ENCODE results near the gene DSCAML1. TPM values are rescaled to one million over a fixed set of nuclear protein-coding genes. Genes with fewer than 3 reads are reported as not detected.

The DSCAML1 gene
- total and polyA plus RNA-seq, 2 of the 8 experiments (the other 6 are each of a cell fraction or from before 2014, with no cell fraction given) = 0.19 to 0.24 TPM

DNA sequence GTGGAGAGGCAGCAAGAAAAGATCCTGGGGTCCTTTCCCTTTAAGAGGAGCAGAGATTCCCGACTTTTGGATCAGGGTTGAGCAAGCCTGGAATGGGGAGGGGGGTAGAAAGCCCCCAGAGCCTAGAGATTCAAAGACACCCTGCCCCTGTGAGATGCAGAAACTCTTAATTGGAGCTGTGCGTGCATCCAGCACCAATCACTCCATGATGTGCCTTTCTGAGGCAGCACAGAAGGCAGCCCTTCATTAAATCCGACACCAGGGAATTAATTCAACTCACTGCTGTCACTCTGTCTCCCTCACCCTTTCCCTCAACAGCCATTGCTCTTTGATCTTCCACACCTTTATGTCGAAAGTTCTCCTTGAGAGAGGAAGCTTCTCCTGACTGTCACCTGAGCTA is 43.0 kb downstream of the DSCAML1 start:
- H3K23me2 ChIP-seq (ENCODE audit: low read depth, low read length) = no peaks in the 10 kb centered on the region
- no peak overlapping the region for H3K27ac ChIP-seq (ENCODE audit: low read depth, low read length)
- no peak overlapping the region for H2BK12ac ChIP-seq (ENCODE audit: low read depth, low read length)
- ChIA-PET POLR2A (ENCODE audit: partially characterized antibody) (no interaction called here), CTCF (ENCODE audit: partially characterized antibody) (interaction anchor here (0.6 kb wide), 1 partner anchor 918 kb away, joined by 3 read pairs; no protein-coding TSS in a partner anchor)
- no peak overlapping the region for H3K4ac ChIP-seq (replicated peaks; ENCODE audit: insufficient read length, low read depth, low read length)
- H3K36me3 ChIP-seq (ENCODE audit: control insufficient read depth in 2 of 4, insufficient read depth in 4 of 4, low read length in 3 of 4) = no peaks in the 10 kb centered on the region
- H2AK5ac ChIP-seq (ENCODE audit: low read depth, low read length) = no peak overlapping the region
- H4K8ac ChIP-seq (ENCODE audit: extremely low read depth, insufficient read depth, low read length) = no peak overlapping the region
- peaks cover 0 to 1% of the 10 kb centered on the region in 2 experiments for H4K20me1 ChIP-seq (replicated peaks in 1 of 2; ENCODE audit: control insufficient read depth in 1 of 2, insufficient read depth in 2 of 2, low read length in 2 of 2)
- peaks cover 0 to 3% (median under 1%) of the 10 kb centered on the region in 4 experiments; a peak in 2 of 7 replicates for H3K4me1 ChIP-seq (replicated peaks in 1 of 4; ENCODE audit: control insufficient read depth in 3 of 4, insufficient read depth in 4 of 4, low read length in 3 of 4)
- TF ChIP-seq ZNF274 (IDR thresholded peaks at IDR 0.05; ENCODE audit: borderline replicate concordance, extremely low read depth, low read length) = no peak
- no peak for TF ChIP-seq ASH2L (IDR thresholded peaks at IDR 0.05; ENCODE audit: low read length)
- DNase-seq (ENCODE audit: low read depth in 1 of 2, low spot score in 2 of 2) (no peak), FAIRE-seq (no peak)
- no peaks in the 10 kb centered on the region for H3K79me2 ChIP-seq (ENCODE audit: control insufficient read depth in 1 of 2, insufficient read depth in 2 of 2, low read length in 2 of 2)
- no peak overlapping the region for H3K4me3 ChIP-seq (ENCODE audit: extremely low read depth in 1 of 4, insufficient read depth in 2 of 4, low read depth in 3 of 4, low read length in 4 of 4)
- H4K91ac ChIP-seq (replicated peaks; ENCODE audit: insufficient read length, low read length) = no peak overlapping the region
- no peak overlapping the region for H3K56ac ChIP-seq (replicated peaks; ENCODE audit: insufficient read length, low read depth, low read length)
- H3K79me1 ChIP-seq (ENCODE audit: low read depth, low read length) = no peaks in the 10 kb centered on the region
- no peaks in the 10 kb centered on the region; a peak in 1 of 7 replicates for H3K27me3 ChIP-seq (replicated peaks in 1 of 4; ENCODE audit: control insufficient read depth in 3 of 4, extremely low read depth in 1 of 4, insufficient read depth in 3 of 4, low read length in 3 of 4)
- no peaks in the 10 kb centered on the region for H3K9me3 ChIP-seq (ENCODE audit: insufficient read depth in 2 of 2, low read depth in 1 of 2, low read length in 1 of 2)
- 78% methylated on average over 4 of the region's 4 CpGs; no CpG with 5 or more reads in 1 of the 2 experiments for WGBS, 2 experiments (ENCODE audit: extremely low coverage in 1 of 2, insufficient coverage in 1 of 2, insufficient read length in 1 of 2, insufficient replicate concordance in 2 of 2, low coverage in 1 of 2, low lambda C conversion rate in 2 of 2, missing lambda C conversion rate in 1 of 2)
- H2BK5ac ChIP-seq (ENCODE audit: low read depth, low read length) = no peak overlapping the region
- no peak overlapping the region for H2BK15ac ChIP-seq (ENCODE audit: low read length)
- H2BK20ac ChIP-seq (ENCODE audit: low read length) = no peak overlapping the region
- H3K9ac ChIP-seq (replicated peaks in 1 of 4; ENCODE audit: extremely low read depth in 1 of 4, low read depth in 3 of 4, low read length in 3 of 4) = no peak overlapping the region
- H4K5ac ChIP-seq (ENCODE audit: insufficient read length, low read depth, low read length) = no peak overlapping the region
- H3K23ac ChIP-seq (ENCODE audit: insufficient read length) = no peak overlapping the region
- H3K14ac ChIP-seq (ENCODE audit: insufficient read length) = no peak overlapping the region
- H3K4me2 ChIP-seq (ENCODE audit: insufficient read depth in 1 of 2, low read depth in 2 of 2, low read length in 2 of 2) = no peak overlapping the region
- no peak overlapping the region for H3K18ac ChIP-seq (ENCODE audit: extremely low read depth, low read length)
- H2AFZ ChIP-seq (ENCODE audit: low read length) = no peak overlapping the region
- no peak overlapping the region for H2BK120ac ChIP-seq (replicated peaks; ENCODE audit: low read depth, low read length)

Data from H1 (cell line).